Measurements from ENCODE around the gene RYR1.

RYR1 gene

DNA sequence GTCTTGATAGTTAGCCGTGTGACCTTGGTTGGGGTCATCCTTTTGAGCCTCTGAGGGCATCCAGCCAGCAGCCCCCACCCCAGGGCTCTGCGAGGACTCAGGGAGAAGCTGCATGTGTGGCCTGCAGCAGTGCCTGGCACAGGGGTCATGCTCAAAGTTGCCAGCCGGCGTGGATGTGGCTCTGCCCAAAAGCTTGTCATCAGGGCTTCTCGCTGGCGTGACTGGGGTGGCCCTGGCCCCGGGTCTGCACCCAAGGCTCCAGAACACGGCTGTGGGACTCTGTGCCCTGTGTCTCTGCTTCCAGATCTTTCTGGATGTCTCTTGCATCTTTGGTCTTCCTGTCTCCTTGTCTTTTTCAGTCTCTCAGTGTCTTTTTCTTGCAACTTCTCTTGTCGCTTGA, 90.9 kb downstream of the RYR1 start:
- no peaks in the 10 kb centered on the region for H3K9me3 Mint-ChIP-seq
- no peak for DNase-seq
- no peaks in the 10 kb centered on the region for H3K36me3 Mint-ChIP-seq (ENCODE audit: low read depth)
- no peak overlapping the region for H3K4me3 Mint-ChIP-seq
- no peak for TF ChIP-seq CTCF (IDR thresholded peaks at IDR 0.05)
- peaks cover 10% of the 10 kb centered on the region for H3K27me3 Mint-ChIP-seq (ENCODE audit: low read depth, poor library complexity)
- peak overlapping the region; percentile 5 for H3K27ac Mint-ChIP-seq
- H3K4me1 Mint-ChIP-seq: peaks cover 16% of the 10 kb centered on the region

GRCh38 chr19:38524994-38525634, 91.6 kb downstream of the RYR1 start:
- Mint-ChIP-seq H3K27ac (peak overlapping the region; percentile 5), H3K4me1 (peaks cover 13% of the 10 kb centered on the region), H3K9me3 (no peaks in the 10 kb centered on the region), H3K27me3 (ENCODE audit: low read depth, poor library complexity) (peaks cover 10% of the 10 kb centered on the region), H3K36me3 (ENCODE audit: low read depth) (no peaks in the 10 kb centered on the region), H3K4me3 (no peak overlapping the region)
- no peak for TF ChIP-seq CTCF (IDR thresholded peaks at IDR 0.05)
- DNase-seq: no peak

DNA sequence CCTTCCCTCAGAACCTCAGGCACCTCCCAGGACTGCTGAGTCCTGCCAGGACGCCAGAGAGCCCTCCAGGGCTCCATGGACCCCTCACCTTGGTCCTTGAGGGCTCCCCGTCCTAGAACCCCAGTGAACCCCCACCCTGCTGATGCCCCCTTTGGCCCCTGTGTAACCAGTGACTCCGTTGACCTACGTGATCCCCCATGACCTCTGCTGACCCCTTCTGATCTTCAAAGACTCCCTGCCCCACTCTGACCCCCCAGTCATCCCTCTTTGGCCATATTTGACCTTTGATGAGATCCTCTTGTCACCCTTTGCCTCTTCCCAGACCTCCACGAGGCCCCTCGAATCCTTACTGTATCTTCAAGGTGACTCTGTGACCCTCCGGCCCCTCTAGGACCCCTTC, 92.9 kb downstream of the RYR1 start:
- no peak for DNase-seq
- Mint-ChIP-seq H3K9me3 (no peaks in the 10 kb centered on the region), H3K4me3 (no peak overlapping the region), H3K36me3 (ENCODE audit: low read depth) (no peaks in the 10 kb centered on the region), H3K27me3 (ENCODE audit: low read depth, poor library complexity) (peaks cover 7% of the 10 kb centered on the region), H3K27ac (no peak overlapping the region), H3K4me1 (peaks cover 13% of the 10 kb centered on the region)
- no peak for TF ChIP-seq CTCF (IDR thresholded peaks at IDR 0.05)

DNA sequence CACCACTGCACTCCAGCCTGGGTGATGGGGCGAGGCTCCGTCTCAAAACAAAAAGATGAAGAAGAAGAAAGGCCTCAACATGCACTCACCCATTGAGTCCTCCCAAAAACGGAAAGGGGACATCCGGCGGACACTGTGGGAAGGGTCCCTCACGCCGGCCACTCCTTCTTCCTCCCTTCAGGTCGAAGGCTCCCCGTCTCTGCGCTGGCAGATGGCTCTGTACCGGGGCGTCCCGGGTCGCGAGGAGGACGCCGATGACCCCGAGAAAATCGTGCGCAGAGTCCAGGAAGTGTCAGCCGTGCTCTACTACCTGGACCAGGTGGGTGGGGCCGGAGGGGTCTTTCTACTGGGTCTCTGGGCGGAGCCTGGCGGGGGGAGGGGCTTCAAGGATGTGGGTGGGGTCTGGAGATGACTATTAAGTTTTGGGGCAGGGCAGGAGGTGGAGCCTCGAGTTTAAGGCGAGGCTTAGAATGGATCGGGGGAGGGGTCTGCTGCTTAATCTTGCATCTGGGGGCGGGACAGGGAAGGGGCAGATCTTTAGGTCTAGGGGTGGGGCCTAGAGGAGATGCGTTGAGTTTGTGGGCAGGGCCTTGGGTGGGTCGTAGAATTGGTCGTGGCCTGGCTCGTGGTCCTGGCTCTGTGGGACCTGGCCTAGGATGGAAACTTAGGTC, 94.1 kb downstream of the RYR1 start:
- peak; percentile 30 for DNase-seq

GRCh38 chr19:38528213-38528755, 94.8 kb downstream of the RYR1 start:
- H3K4me1 Mint-ChIP-seq: peaks cover 13% of the 10 kb centered on the region
- H3K9me3 Mint-ChIP-seq: no peaks in the 10 kb centered on the region
- H3K36me3 Mint-ChIP-seq (ENCODE audit: low read depth): no peaks in the 10 kb centered on the region
- no peak for DNase-seq
- peaks cover 4% of the 10 kb centered on the region for H3K27me3 Mint-ChIP-seq (ENCODE audit: low read depth, poor library complexity)
- no peak for TF ChIP-seq CTCF (IDR thresholded peaks at IDR 0.05)
- H3K4me3 Mint-ChIP-seq: no peak overlapping the region
- no peak overlapping the region for H3K27ac Mint-ChIP-seq

More for the DNA sequence above, 94.1 kb downstream of the RYR1 start:
- Mint-ChIP-seq H3K9me3 (no peaks in the 10 kb centered on the region), H3K36me3 (ENCODE audit: low read depth) (no peaks in the 10 kb centered on the region), H3K4me1 (peaks cover 13% of the 10 kb centered on the region), H3K27me3 (ENCODE audit: low read depth, poor library complexity) (peaks cover 4% of the 10 kb centered on the region), H3K27ac (no peak overlapping the region), H3K4me3 (no peak overlapping the region)
- TF ChIP-seq CTCF (IDR thresholded peaks at IDR 0.05): no peak

Measured in nephron progenitor cell (in vitro differentiated cells).